Neural cell (in vitro differentiated cells): ENCODE results near the gene IFNLR1. TPM values are rescaled to one million over a fixed set of nuclear protein-coding genes. Genes with fewer than 3 reads are reported as not detected.

ENCODE experiments used
- H2AFZ ChIP-seq: fragments of 200-600, 300-800 bp; sonication (generic), shearing (Covaris generic); 2 replicates; pipeline ENCODE4 v1.6.0; 2014; ENCODE audit warnings: low read depth, mild to moderate bottlenecking, antibody characterized with exemption, low read length, moderate library complexity
- H3F3A ChIP-seq: fragments of 200-600 bp; shearing (Covaris generic); 2 replicates; pipeline ENCODE4 v1.6.1; 2016; ENCODE audit warnings: mild to moderate bottlenecking, moderate library complexity, mixed read lengths, antibody characterized with exemption, low read length; ENCODE audit not compliant: insufficient read depth, poor library complexity, severe bottlenecking
- H3K27ac ChIP-seq: fragments of 200-600, 300-800 bp; sonication (generic), shearing (Covaris generic); 2 replicates; pipeline ENCODE4 v1.5.1; 2014; ENCODE audit warnings: mild to moderate bottlenecking, low read length, moderate library complexity
- H3K27me3 ChIP-seq: fragments of 300-800, 200-600 bp; sonication (generic), shearing (Covaris generic); 2 replicates; pipeline ENCODE4 v1.6.0; 2014; ENCODE audit warnings: mild to moderate bottlenecking, low read depth, low read length, moderate library complexity; ENCODE audit not compliant: insufficient read depth
- H3K36me3 ChIP-seq: fragments of 300-800, 200-600 bp; sonication (generic), shearing (Covaris generic); 2 replicates; pipeline ENCODE4 v1.5.1; 2014; ENCODE audit warnings: mild to moderate bottlenecking, antibody characterized with exemption, low read length, moderate library complexity; ENCODE audit not compliant: insufficient read depth
- H3K4me2 ChIP-seq: fragments of 300-800, 200-600 bp; sonication (generic), shearing (Covaris generic); 2 replicates; pipeline ENCODE4 v1.6.0; 2014; ENCODE audit warnings: mild to moderate bottlenecking, low read length
- H3K4me3 ChIP-seq: fragments of 300-800, 200-600 bp; sonication (generic), shearing (Covaris generic); 2 replicates; pipeline ENCODE4 v1.5.1; 2014; ENCODE audit warnings: mild to moderate bottlenecking, low read length, moderate library complexity
- H3K79me2 ChIP-seq: fragments of 200-600 bp; shearing (Covaris generic); replicated peaks from 2 replicates; pipeline ENCODE4 v1.6.0; 2014; ENCODE audit warnings: mild to moderate bottlenecking, low read length, moderate library complexity; ENCODE audit not compliant: insufficient read depth
- H3K9ac ChIP-seq: fragments of 300-800, 200-600 bp; sonication (generic), shearing (Covaris generic); 2 replicates; pipeline ENCODE4 v1.6.1; 2016; ENCODE audit warnings: mild to moderate bottlenecking, low read length, mixed read lengths
- H3K9me2 ChIP-seq: fragments of 200-600 bp; shearing (Covaris generic); 2 replicates; pipeline ENCODE4 v1.6.1; 2016; ENCODE audit warnings: mild to moderate bottlenecking, low read length, mixed read lengths; ENCODE audit not compliant: insufficient read depth
- H3K9me3 ChIP-seq: fragments of 200-600, 300-800 bp; sonication (generic), shearing (Covaris generic); 2 replicates; pipeline ENCODE4 v1.6.1; 2016; ENCODE audit warnings: mild to moderate bottlenecking, mixed run types, low read length, moderate library complexity, mixed read lengths
- H4K20me1 ChIP-seq: fragments of 200-600 bp; shearing (Covaris generic); 2 replicates; pipeline ENCODE4 v1.6.1; 2016; ENCODE audit warnings: mild to moderate bottlenecking, mixed run types; ENCODE audit not compliant: insufficient read depth
- EP300 ChIP-seq: fragments of 450-650 bp; conservative IDR thresholded peaks from 2 replicates; pipeline ENCODE4 v1.6.1; 2014; ENCODE audit warnings: antibody characterized with exemption, mild to moderate bottlenecking, moderate library complexity; ENCODE audit not compliant: poor library complexity, severe bottlenecking
- EZH2 ChIP-seq: fragments of 200-600, 300-800 bp; shearing (Covaris generic), sonication (generic); IDR thresholded peaks from 2 replicates; pipeline ENCODE4 v1.6.1; 2014; ENCODE audit warnings: antibody characterized with exemption, low read length, borderline replicate concordance, mild to moderate bottlenecking; ENCODE audit not compliant: insufficient read depth, poor library complexity, severe bottlenecking
- MXI1 ChIP-seq: fragments of 450-650 bp; conservative IDR thresholded peaks from 2 replicates; pipeline ENCODE4 v1.6.1; 2014; ENCODE audit warnings: antibody characterized with exemption, mild to moderate bottlenecking; ENCODE audit not compliant: poor library complexity, severe bottlenecking
- POLR2AphosphoS5 ChIP-seq: IDR thresholded peaks from 2 replicates; pipeline ENCODE4 v1.6.1; 2012
- RAD21 ChIP-seq: fragments of 450-650 bp; conservative IDR thresholded peaks from 2 replicates; pipeline ENCODE4 v1.6.1; 2014; ENCODE audit warnings: antibody characterized with exemption, mild to moderate bottlenecking, moderate library complexity
- REST ChIP-seq: IDR thresholded peaks from 2 replicates; pipeline ENCODE4 v1.6.1; 2012; ENCODE audit warnings: borderline replicate concordance
- SMC3 ChIP-seq: fragments of 450-650 bp; conservative IDR thresholded peaks from 2 replicates; pipeline ENCODE4 v1.6.1; 2014; ENCODE audit warnings: antibody characterized with exemption, mild to moderate bottlenecking, moderate library complexity; ENCODE audit not compliant: poor library complexity
- TAF1 ChIP-seq: IDR thresholded peaks from 2 replicates; pipeline ENCODE4 v1.6.1; 2012; ENCODE audit warnings: low read depth
- polyA plus RNA-seq: library from polyadenylated mRNA; depleted of rRNA; stranded (reverse); fragments of >200 nt; gene quantifications from 2 replicates; pipeline ENCODE4 v1.2.3, GENCODE V29; 2014
- TF ChIP-seq, protein P1 (sequence below): fragments of 450-650 bp; IDR thresholded peaks from 2 replicates; pipeline ENCODE4 v1.5.1; 2014; ENCODE audit warnings: antibody characterized with exemption, mild to moderate bottlenecking, moderate library complexity; ENCODE audit not compliant: poor library complexity, severe bottlenecking

Gene IFNLR1
- polyA plus RNA-seq, 1 donor from 2014 or later: 0.32 TPM

DNA sequence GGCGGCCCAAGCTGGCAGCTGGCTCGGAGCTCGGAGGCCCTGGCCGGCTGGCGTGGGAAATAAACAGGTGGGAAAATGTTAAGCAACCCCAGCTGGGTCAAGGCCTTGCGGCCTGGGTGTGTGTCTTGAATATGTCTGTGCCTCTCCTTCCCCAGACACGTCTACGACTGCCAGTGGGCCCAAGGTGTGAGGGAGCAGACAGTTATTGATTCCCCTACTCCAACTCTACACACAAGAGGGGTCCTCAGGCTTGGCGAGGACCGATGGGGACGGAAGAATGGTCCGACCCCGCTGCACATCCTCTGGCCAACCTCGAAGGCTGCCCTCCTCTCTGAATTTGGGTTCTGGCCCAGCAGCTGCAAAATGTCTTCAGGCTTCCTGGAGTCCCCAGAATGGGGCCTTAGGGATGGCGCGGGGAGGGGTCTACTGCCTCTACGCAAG lies 46.3 kb downstream of the IFNLR1 start:
- no peak overlapping the region for H3K4me3 ChIP-seq
- H2AFZ ChIP-seq: no peak overlapping the region
- H3K4me2 ChIP-seq: no peak overlapping the region
- no peaks in the 10 kb centered on the region for H3K79me2 ChIP-seq
- no peaks in the 10 kb centered on the region for H3K9me3 ChIP-seq
- H3K36me3 ChIP-seq: no peaks in the 10 kb centered on the region
- no peak overlapping the region for H3K27ac ChIP-seq
- no peak overlapping the region for H3K9ac ChIP-seq
- no peaks in the 10 kb centered on the region for H3F3A ChIP-seq
- H3K9me2 ChIP-seq: no peaks in the 10 kb centered on the region
- H3K27me3 ChIP-seq: no peaks in the 10 kb centered on the region
- TF ChIP-seq EZH2 (no peak), MXI1 (no peak), REST (no peak), EP300 (no peak), SMC3 (no peak), TAF1 (no peak), POLR2AphosphoS5 (no peak), RAD21 (no peak)
- TF ChIP-seq, protein P1, sequence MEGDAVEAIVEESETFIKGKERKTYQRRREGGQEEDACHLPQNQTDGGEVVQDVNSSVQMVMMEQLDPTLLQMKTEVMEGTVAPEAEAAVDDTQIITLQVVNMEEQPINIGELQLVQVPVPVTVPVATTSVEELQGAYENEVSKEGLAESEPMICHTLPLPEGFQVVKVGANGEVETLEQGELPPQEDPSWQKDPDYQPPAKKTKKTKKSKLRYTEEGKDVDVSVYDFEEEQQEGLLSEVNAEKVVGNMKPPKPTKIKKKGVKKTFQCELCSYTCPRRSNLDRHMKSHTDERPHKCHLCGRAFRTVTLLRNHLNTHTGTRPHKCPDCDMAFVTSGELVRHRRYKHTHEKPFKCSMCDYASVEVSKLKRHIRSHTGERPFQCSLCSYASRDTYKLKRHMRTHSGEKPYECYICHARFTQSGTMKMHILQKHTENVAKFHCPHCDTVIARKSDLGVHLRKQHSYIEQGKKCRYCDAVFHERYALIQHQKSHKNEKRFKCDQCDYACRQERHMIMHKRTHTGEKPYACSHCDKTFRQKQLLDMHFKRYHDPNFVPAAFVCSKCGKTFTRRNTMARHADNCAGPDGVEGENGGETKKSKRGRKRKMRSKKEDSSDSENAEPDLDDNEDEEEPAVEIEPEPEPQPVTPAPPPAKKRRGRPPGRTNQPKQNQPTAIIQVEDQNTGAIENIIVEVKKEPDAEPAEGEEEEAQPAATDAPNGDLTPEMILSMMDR: no peak
- no peaks in the 10 kb centered on the region for H4K20me1 ChIP-seq

DNA sequence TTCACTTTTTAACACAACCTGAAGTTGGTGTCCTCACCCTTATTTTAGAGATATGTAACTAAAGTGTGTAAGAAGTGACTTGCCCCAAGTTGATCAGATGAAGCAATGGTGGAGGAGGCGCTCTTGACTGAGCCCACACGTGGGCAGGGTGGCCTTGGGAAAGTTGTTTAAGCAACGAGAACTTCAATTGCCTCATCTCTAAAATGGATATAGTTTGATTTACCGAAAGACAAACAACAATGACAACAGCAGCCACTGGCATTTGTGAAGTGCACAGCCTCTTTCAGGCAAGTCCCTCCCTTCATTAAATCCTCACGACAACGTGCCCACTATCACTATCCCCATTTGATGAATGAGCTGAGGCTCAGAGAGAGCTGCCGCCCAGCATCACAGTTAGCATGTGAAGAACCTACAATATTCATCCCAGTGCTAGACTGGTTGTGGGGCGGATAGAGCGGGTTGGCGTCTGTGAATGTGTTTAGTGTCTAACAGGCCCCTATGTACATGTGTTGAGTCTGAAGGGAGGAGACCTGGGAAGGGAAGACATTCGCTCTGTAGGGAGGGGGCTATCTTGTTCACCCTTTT lies 47.2 kb downstream of the IFNLR1 start:
- TF ChIP-seq EP300 (no peak), SMC3 (no peak), RAD21 (no peak), TAF1 (no peak), MXI1 (no peak)
- TF ChIP-seq, protein P1: no peak
- no peaks in the 10 kb centered on the region for H3K9me3 ChIP-seq
- H3K79me2 ChIP-seq: no peaks in the 10 kb centered on the region
- no peaks in the 10 kb centered on the region for H3F3A ChIP-seq
- H3K27ac ChIP-seq: no peak overlapping the region
- no peak overlapping the region for H2AFZ ChIP-seq
- no peak overlapping the region for H3K9ac ChIP-seq
- H3K9me2 ChIP-seq: no peaks in the 10 kb centered on the region
- no peaks in the 10 kb centered on the region for H3K36me3 ChIP-seq
- H3K4me3 ChIP-seq: no peak overlapping the region
- H3K27me3 ChIP-seq: no peaks in the 10 kb centered on the region
- no peaks in the 10 kb centered on the region for H4K20me1 ChIP-seq
- H3K4me2 ChIP-seq: no peak overlapping the region
